ENCODE results near the gene QPCTL. TPM values are rescaled to one million over a fixed set of nuclear protein-coding genes. Genes with fewer than 3 reads are reported as not detected.

QPCTL gene
- total RNA-seq (2.4 TPM), polyA plus RNA-seq (7.0 TPM)

DNA sequence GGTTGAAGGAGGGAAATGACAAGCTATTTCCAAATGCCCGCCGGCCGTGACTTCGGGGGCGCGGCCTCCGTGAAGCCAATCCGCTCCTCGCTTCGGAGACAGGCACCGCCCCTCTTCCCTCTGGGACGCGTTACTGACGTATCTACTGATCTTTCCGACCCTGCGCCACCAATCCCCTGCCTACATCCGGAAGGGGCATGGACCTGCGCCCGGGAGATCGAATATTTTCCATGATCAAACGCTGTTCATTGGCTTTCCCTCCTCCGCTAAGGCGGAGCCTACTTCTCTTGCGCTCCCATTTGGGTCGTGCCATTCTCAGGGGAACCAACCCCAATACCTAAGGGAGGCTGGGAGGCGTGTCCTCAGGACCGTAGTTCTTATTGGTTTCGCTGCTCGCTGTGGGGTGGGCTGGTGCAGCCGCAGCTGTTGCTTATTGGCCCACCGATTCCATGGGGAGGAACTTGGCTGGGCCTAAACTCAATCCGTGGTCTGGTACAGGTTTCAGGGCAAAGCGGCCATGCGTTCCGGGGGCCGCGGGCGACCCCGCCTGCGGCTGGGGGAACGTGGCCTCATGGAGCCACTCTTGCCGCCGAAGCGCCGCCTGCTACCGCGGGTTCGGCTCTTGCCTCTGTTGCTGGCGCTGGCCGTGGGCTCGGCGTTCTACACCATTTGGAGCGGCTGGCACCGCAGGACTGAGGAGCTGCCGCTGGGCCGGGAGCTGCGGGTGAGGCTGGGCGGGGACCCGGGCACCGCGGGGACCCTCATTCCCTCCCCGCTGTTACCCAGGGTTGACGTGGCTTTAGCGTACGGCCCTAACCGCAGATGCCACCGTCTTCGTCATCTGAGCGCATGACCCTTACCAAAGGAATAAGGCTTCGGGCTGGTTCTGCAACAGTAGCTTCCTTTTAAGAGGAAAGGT, at the start of gene QPCTL:
TSS of gene QPCTL (plus strand) at position 480 of the 919 bp plus-strand sequence. CDS start at position 518, 38 bp downstream.
- Histone ChIP-seq H3K4me3 (ENCODE audit: low read depth, low read length) (peak within 1 kb of the TSS; percentile 65), H3K27ac (ENCODE audit: low read depth) (peak within 1 kb of the TSS; percentile 97), H3K36me3 (ENCODE audit: insufficient read depth) (peaks cover 3% of the 10 kb centered on the region), H3K4me1 (ENCODE audit: insufficient read depth) (no peaks in the 10 kb centered on the region)
- WGBS = under 1% methylated on average over 70 of the region's 70 CpGs
- DNase-seq (ENCODE audit: extremely low spot score) = peak; percentile 97

DNA sequence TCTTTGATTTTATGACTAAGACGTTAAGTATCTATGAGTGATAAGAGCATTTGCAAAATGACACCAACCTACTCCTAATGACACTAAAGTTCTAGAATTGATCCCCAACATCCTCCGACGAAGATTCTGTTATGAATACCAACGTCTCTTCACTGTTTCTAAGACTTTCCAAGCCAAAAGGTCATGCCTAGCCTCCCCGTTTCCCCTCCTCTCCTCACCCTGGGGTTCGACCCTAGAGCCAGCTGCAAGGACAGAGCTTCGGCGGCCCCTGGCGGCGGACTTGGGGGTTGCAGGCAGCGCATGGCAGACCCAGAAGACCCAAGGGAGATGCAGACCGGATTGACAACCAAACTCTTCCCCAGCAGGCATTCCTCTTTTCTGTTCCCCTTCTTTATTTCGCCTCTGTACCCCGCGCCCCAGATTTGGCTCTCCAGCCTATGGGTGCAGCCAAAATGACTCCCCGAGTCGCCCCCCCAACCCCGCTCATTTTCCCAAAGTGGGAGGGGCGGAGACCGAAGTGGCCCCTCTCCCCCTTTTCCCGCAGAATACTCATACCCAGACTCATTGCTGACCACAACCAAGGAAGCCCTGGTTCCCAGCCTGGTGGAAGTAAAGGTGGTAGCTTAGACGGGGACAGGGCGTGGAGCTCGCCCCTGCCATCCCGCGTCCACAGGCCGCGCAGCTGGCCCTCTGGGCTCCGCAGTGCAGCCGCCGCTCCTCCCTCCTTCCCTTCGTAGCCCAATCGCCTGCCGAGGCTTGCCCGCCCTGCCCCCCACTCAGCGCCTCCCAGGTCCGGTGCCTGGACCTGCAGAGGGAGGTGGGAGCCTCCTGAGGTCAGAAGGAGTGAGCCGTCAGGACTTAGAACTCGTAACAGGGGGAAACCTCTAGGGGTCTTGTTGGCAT, 49.2 kb upstream of the QPCTL start:
- no peak for DNase-seq (ENCODE audit: extremely low spot score)
- 11% methylated on average over 39 of the region's 39 CpGs for WGBS
- Histone ChIP-seq H3K4me3 (ENCODE audit: low read depth, low read length) (no peak overlapping the region), H3K27ac (ENCODE audit: low read depth) (no peak overlapping the region), H3K36me3 (ENCODE audit: insufficient read depth) (no peaks in the 10 kb centered on the region), H3K4me1 (ENCODE audit: insufficient read depth) (no peaks in the 10 kb centered on the region)

DNA sequence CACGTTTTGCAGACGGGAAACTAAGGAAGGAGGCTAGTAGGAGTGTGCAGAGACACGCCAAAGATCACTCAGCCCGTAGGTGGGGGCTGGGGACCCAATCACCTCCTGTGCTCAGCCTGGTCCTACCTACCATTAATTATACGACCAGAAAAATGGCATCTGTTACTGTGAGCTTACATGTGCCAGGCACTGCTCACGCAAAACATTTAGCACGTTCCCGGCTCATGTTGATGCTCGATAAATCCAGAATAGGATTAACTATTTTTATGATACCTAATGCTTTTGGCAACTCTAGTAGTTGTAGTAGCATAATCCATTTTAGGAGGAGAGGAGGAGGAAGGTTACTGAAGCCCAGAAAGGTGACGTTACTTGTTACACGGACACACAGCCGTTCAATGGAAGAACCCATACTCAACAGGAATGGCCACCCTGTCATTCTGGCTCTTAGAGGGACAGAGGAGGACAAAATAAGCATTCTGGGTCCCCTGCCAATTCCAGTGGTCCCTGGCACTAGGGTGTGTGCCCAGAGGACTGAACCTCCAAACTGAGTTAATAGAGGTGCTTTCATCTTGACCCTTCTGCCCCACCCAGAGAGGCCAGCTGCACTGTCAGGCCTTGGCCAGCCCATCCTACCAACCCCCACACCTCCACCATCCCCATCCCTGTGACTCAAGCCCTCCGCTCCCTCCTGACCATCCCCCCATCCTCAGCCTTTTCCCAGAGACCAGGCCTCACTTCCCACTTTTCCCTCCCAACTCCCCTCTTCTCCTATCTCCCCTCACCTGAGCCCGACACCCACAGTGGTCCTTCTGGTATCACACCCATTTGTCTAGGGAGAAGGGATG, 48.3 kb upstream of the QPCTL start:
- no peak overlapping the region for H3K27ac ChIP-seq (ENCODE audit: low read depth)
- H3K4me3 ChIP-seq (ENCODE audit: low read depth, low read length) = no peak overlapping the region
- WGBS = 49% methylated on average over 14 of the region's 14 CpGs
- no peaks in the 10 kb centered on the region for H3K4me1 ChIP-seq (ENCODE audit: insufficient read depth)
- DNase-seq (ENCODE audit: extremely low spot score) = no peak
- no peaks in the 10 kb centered on the region for H3K36me3 ChIP-seq (ENCODE audit: insufficient read depth)

DNA sequence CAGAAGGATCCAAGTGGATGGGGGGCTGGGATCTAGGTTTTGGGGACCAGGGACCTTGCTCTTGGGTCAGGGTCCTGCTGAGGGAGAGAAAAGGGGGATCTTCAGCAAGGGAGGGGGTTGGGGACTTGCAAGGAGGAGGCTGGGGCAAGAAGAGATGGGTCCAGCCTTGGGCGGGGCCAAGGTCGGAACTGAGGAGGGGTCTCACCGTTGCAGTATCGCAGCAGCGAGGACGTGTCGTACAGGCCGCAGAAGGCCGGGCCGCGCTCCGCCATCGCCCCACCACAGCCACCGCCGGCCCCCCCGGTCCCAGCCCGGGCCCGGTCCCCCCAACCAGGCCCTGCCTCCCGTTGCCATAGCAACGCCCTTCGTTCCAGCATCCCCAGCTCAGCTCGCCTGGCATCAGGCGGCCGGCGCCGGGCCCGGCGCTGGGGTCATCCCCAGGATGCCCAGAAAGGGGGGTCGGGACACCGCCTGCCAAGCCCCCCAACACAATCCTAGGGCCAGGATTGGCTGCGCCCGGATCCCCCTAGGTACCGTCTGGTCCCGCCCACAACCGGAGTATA, 47.3 kb upstream of the QPCTL start:
- no peak for DNase-seq (ENCODE audit: extremely low spot score)
- Histone ChIP-seq H3K36me3 (ENCODE audit: insufficient read depth) (no peaks in the 10 kb centered on the region), H3K4me3 (ENCODE audit: low read depth, low read length) (no peak overlapping the region), H3K4me1 (ENCODE audit: insufficient read depth) (no peaks in the 10 kb centered on the region), H3K27ac (ENCODE audit: low read depth) (no peak overlapping the region)
- 7% methylated on average over 35 of the region's 35 CpGs for WGBS

DNA sequence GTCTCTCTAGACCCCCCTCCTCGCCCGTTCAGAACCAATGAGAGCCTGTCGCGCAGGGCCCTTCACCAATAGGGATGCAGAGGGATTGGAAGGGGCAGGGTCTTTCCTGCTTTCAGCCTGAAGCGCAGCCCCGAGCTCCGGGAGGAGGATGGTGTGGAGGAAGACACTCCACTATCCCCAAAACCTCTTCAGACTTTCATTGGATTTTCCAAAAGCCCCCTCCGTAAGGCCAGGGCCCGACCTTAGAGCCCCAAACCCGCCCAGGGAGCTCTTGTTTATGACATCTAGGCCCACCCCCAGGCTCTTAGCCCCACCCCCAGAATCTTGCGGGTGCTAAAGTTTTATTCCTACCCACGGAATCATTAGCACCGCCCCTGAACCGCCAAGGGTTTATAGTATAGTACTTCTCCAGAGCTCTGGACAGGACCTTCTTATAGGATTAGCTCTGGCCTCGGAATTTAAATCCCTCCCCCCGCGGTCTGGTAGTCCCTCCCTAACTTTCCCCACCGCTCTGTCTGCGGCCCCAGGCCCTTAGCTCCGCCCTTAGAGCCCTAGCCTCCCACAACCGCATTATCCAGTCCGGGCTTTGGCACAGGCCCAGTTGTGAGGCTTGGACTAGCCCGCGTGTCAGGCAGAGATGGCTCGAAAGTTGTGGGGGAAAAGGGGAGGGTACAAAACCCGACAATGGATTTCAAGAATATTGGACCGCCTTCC, 46.7 kb upstream of the QPCTL start:
- Histone ChIP-seq H3K4me3 (ENCODE audit: low read depth, low read length) (peak overlapping the region; percentile 4), H3K27ac (ENCODE audit: low read depth) (no peak overlapping the region), H3K4me1 (ENCODE audit: insufficient read depth) (no peaks in the 10 kb centered on the region), H3K36me3 (ENCODE audit: insufficient read depth) (no peaks in the 10 kb centered on the region)
- under 1% methylated on average over 27 of the region's 27 CpGs for WGBS
- DNase-seq (ENCODE audit: extremely low spot score) = peak; percentile 76

DNA sequence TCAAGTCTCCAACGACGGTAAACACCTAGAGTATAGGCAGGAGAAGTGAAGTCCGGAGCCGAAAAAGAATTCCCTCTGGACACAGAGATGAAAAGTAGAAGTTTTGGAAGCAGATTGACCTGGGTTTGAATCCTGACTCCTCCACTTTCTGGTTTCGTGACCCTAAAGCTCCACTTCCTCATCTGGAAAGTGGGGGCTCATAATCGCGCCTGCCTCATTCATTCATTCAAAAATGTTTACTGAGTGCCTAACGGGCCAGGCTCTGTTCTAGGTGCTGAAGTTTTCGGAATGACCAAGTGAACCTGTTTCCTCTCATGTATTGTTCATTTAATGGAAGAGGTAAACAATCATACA, 46.1 kb upstream of the QPCTL start:
- Histone ChIP-seq H3K36me3 (ENCODE audit: insufficient read depth) (no peaks in the 10 kb centered on the region), H3K4me3 (ENCODE audit: low read depth, low read length) (no peak overlapping the region), H3K4me1 (ENCODE audit: insufficient read depth) (no peaks in the 10 kb centered on the region), H3K27ac (ENCODE audit: low read depth) (no peak overlapping the region)
- 12% methylated on average over 9 of the region's 9 CpGs for whole genome bisulfite sequencing
- no peak for DNase-seq (ENCODE audit: extremely low spot score)

DNA sequence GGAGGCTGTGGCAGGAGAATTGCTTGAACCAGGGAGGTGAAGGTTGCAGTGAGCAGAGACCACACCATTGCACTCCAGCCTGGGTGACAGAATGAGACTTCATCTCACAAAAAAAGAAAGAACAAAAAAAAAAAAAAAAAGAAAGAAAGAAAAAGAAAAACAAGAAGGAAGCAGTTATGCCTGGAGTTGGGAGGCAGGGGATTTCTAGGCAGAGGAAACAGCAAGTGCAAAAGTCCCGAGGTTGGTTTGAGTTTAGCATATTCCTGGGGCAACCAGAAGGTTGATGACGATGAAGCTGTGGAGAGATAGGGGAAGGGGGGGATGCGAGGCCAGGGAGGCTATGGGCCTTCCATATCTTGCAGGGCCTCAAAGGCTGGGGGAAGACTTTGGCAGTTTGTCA, 41.7 kb upstream of the QPCTL start:
- Histone ChIP-seq H3K27ac (ENCODE audit: low read depth) (no peak overlapping the region), H3K4me3 (ENCODE audit: low read depth, low read length) (no peak overlapping the region), H3K4me1 (ENCODE audit: insufficient read depth) (no peaks in the 10 kb centered on the region), H3K36me3 (ENCODE audit: insufficient read depth) (no peaks in the 10 kb centered on the region)
- 73% methylated on average over 3 of the region's 3 CpGs for WGBS
- no peak for DNase-seq (ENCODE audit: extremely low spot score)

DNA sequence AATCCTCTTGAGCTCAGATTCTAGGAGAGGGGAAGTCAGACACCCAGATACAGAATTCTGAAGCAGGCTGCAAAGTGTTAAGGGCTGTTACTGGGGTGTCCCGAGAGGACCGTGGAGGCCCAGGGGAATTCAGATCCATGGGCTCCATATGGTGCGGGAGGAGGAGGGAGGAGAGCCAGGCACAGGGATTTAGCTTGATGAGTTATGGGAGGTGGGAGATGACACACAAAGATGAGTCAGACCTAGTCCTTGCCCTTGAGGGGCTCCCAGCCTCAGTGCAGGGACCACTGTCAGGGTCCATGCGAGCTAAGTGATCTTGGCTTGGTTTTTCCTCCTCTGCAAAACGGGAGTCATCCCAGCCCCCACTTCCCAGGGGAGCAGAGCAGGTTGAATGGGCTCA, 38.8 kb upstream of the QPCTL start:
- Histone ChIP-seq H3K36me3 (ENCODE audit: insufficient read depth) (no peaks in the 10 kb centered on the region), H3K4me3 (ENCODE audit: low read depth, low read length) (no peak overlapping the region), H3K4me1 (ENCODE audit: insufficient read depth) (no peaks in the 10 kb centered on the region), H3K27ac (ENCODE audit: low read depth) (no peak overlapping the region)
- no peak for DNase-seq (ENCODE audit: extremely low spot score)
- WGBS = 33% methylated on average over 5 of the region's 5 CpGs

DNA sequence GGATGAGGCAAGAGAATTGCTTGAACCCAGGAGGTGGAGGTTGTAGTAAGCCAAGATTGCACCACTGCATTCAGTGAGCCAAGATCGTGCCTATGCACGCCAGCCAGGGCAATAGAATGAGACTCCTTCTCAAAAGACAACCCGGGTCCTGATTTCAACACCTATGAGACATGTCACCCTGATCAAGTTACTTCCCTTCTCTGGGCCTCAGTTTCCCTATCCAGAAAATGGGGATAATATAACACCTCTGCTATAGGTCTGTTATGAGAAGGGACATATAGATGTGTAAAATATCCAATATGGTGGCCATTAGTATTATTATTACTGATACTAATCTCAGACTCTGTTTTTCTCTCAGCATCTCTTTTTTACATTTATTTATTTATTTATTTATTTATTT, 37.4 kb upstream of the QPCTL start:
- DNase-seq (ENCODE audit: extremely low spot score) = no peak
- 64% methylated on average over 3 of the region's 3 CpGs for WGBS
- H3K4me1 ChIP-seq (ENCODE audit: insufficient read depth) = no peaks in the 10 kb centered on the region

DNA sequence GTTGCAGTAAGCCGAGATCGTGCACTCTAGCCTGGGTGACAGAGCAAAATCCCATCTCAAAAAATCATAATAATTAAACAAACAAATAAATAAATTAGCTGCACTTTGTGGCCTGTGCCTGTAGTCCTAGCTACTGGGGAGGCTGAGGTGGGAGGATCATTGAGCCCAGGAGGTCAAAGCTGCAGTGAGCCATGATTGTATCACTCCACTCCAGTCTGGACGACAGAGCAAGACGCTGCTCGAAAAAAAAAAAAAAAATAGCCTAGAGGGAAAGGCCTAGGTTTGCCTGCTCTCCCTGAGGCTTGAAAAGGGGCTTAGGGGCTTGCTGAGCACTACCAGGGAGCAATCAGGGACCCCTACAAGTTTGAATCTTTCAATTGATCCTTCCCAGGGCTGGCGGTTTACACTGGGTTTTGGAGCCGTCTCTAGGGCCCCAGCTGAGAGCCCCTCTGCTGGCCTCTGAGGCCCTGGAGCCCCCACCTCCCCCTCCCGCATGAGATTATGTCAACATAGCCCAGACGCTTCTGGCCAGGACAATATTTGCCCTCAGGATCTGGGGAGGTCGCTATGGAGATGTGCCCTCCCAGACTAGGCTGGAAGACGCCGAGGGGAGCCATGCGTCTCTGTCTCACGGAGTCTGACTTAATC, 34.8 kb upstream of the QPCTL start:
- Histone ChIP-seq H3K4me1 (ENCODE audit: insufficient read depth) (no peaks in the 10 kb centered on the region), H3K27ac (ENCODE audit: low read depth) (no peak overlapping the region), H3K36me3 (ENCODE audit: insufficient read depth) (no peaks in the 10 kb centered on the region), H3K4me3 (ENCODE audit: low read depth, low read length) (no peak overlapping the region)
- WGBS = 26% methylated on average over 14 of the region's 14 CpGs
- no peak for DNase-seq (ENCODE audit: extremely low spot score)

More for the DNA sequence above, 37.4 kb upstream of the QPCTL start:
- Histone ChIP-seq H3K4me3 (ENCODE audit: low read depth, low read length) (no peak overlapping the region), H3K27ac (ENCODE audit: low read depth) (no peak overlapping the region), H3K36me3 (ENCODE audit: insufficient read depth) (no peaks in the 10 kb centered on the region)

DNA sequence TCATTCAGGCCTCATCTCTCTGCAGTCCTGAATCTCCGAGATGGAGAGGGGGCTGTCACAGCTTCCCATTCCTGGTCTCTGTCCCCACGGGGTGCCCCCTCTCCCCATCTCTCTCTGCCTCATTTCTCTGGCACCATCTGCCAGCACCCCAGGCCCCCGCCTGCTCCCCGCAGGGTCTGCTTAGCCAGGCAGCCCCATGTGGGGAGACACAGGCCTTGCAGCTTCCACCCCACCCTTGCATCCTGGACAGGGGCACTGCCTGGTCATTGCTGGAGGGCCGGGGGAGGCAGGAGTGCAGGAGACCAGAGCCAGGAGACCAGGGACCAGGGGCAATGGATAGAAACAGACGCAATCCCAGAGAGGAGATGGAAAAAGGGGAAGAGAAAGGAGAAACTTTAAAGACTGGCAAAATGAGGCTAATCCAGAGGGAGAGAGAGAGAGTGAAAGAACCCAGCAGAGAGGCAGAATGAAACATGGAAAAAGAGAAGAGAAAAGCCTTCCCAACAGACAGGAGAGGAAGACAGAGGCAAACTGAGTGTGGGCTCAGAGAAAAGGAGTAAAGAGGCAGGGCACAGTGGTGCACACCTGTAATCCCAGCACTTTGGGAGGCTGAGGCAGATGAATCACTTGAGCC, 33.3 kb upstream of the QPCTL start:
- no peak overlapping the region for H3K4me3 ChIP-seq (ENCODE audit: low read depth, low read length)
- no peaks in the 10 kb centered on the region for H3K4me1 ChIP-seq (ENCODE audit: insufficient read depth)
- no peak overlapping the region for H3K27ac ChIP-seq (ENCODE audit: low read depth)
- H3K36me3 ChIP-seq (ENCODE audit: insufficient read depth) = no peaks in the 10 kb centered on the region
- 66% methylated on average over 6 of the region's 6 CpGs for WGBS
- no peak for DNase-seq (ENCODE audit: extremely low spot score)

DNA sequence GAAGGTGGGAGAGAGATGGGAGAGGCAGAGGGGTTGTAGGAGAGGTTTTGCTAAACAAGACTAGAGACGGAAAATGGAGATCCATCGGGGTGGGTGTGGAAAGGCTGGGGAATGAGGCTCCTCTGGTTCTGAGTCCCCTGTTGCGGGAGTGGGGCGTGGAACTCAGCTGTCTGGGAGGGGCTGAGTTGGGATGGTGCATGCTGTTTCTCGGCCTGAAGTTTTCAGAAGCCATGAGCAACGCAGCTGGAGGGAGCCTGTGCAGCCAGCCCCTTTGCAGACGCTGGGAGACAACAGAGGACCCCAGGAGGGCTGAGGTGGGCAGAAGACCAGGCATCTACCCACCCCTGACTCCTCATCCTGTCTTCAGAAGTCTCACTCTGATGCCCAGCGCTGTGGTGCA, 31.8 kb upstream of the QPCTL start:
- no peak for DNase-seq (ENCODE audit: extremely low spot score)
- Histone ChIP-seq H3K4me3 (ENCODE audit: low read depth, low read length) (no peak overlapping the region), H3K4me1 (ENCODE audit: insufficient read depth) (no peaks in the 10 kb centered on the region), H3K36me3 (ENCODE audit: insufficient read depth) (no peaks in the 10 kb centered on the region), H3K27ac (ENCODE audit: low read depth) (no peak overlapping the region)
- 27% methylated on average over 8 of the region's 8 CpGs for WGBS
